WTC11 (cell line): ENCODE data around the gene WDR54.

Experiments
- CTCF ChIP-seq: fragments of 200-600 bp; IDR thresholded peaks from 2 replicates; pipeline ENCODE4 v1.8.0; 2022; ENCODE audit warnings: antibody characterized with exemption
- NR1H2 ChIP-seq: sonication (generic); formaldehyde crosslinking; IDR thresholded peaks from 2 replicates; pipeline ENCODE4 v1.9.0; 2021; ENCODE audit warnings: mild to moderate bottlenecking, moderate library complexity, missing genetic modification reagents
- STAT6 ChIP-seq: sonication (generic); formaldehyde crosslinking; conservative IDR thresholded peaks from 2 replicates; pipeline ENCODE4 v1.8.1; 2023; ENCODE audit warnings: mild to moderate bottlenecking, low read depth, missing genetic modification reagents, moderate library complexity
- USF2 ChIP-seq: sonication (generic); formaldehyde crosslinking; IDR thresholded peaks from 2 replicates; pipeline ENCODE4 v1.8.1; 2023; ENCODE audit warnings: mild to moderate bottlenecking, missing genetic modification reagents, moderate library complexity

GRCh38 chr2:74454654-74455511, 33.4 kb downstream of the WDR54 start, which contains the start of gene INO80B:
- TF ChIP-seq NR1H2 (no peak), CTCF (no peak), STAT6 (CRISPR knock-in tag) (no peak), USF2 (CRISPR knock-in tag) (no peak)
